Activated CD4-positive, alpha-beta T cell treated with anti-CD3 and anti-CD28 coated beads, Interleukin-2, amount 50 U/mL, for 1 hour (primary cell): ENCODE data around the gene ZBED2.
"Not testable (repeated sequence)": the region's sequence is repeated elsewhere in the genome, so short reads cannot be mapped to it uniquely, and the experiment has no call there.

ENCODE experiments used
- DNase-seq: peaks from one replicate; pipeline ENCODE4 v3.0.0-alpha.2; 2020

ZBED2 gene

DNA sequence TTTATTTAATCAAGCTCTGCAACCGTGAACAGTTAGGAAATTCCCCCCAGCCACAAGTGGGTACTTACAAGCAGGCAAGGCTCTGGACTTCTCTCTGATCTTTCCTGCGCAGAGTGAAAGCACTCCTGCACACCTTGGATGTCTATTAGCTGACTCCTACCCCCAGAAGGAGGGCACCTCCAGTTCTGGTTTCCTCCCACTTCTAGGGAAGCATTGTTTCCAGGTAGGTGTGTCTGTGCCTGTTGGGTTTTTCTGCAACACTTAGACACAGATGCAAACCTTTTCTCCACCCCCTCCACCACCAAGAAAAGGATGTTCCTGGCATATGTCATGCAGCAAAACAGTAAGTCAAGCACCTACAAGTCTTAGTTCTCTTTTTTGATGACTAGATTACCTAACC, at the start of gene ZBED2:
Gene ZBED2 (minus strand): TSS at position 115 of the 400 bp plus-strand sequence. CDS start 1,145 bp downstream, outside the sequence.
- DNase-seq: no peak

DNA sequence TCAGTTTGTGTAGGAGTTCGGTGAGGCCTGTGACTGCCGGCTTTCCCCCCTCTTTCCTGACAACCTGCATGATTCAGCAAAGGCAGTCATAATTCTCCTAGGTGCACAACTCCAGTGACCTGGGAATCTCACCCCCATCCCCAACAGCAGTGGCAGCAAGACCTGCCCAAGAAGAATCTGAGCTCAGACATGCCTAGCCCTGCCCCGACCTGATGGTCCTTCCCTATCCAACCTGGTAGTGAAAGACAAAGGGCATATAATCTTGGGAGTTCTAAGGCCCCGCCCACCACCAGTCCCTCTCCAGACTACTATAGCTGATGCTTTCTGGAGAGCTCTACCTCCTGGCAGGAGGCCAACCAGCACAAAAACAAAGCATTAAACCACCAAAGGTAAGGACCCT, 44.2 kb upstream of the ZBED2 start:
- no peak for DNase-seq

GRCh38 chr3:111636366-111636885, 41.3 kb upstream of the ZBED2 start:
- no peak for DNase-seq

DNA sequence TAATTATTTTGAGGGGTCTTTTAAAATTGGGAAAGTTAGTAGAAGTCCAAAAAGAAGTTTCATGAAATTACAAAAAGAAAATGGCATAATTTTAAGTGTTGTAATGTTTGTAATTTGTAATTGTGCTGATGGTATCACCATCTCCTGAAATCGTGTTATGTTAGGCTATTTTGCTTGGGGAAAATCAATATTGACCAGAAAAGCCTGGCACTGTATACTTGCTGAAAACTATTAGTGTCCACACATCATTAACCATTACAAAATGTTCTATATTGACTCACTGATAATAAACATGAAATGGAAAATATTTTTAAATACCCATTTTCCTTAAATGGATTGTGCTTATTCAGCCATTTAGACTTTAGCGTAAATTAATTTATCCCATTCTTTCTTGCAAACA, 40.3 kb upstream of the ZBED2 start:
- no peak for DNase-seq

GRCh38 chr3:111630638-111631037, 35.5 kb upstream of the ZBED2 start:
- not testable (repeated sequence) for DNase-seq

- DNase-seq: not testable (repeated sequence)
Measured at GRCh38 chr3:111629018-111629417, 33.9 kb upstream of the ZBED2 start.

GRCh38 chr3:111627092-111627491, 31.9 kb upstream of the ZBED2 start:
- no peak for DNase-seq

- DNase-seq: no peak
Measured at GRCh38 chr3:111621535-111621934, 26.4 kb upstream of the ZBED2 start.

GRCh38 chr3:111619833-111620232, 24.7 kb upstream of the ZBED2 start:
- no peak for DNase-seq

- DNase-seq: no peak
Measured at GRCh38 chr3:111618945-111619344, 23.8 kb upstream of the ZBED2 start.

- DNase-seq: no peak
Measured at GRCh38 chr3:111617912-111618601, 22.9 kb upstream of the ZBED2 start.

GRCh38 chr3:111617406-111617805, 22.3 kb upstream of the ZBED2 start:
- DNase-seq: no peak

- peak; percentile 46 for DNase-seq
Measured at GRCh38 chr3:111616417-111617105, 21.4 kb upstream of the ZBED2 start.

- no peak for DNase-seq
Measured at GRCh38 chr3:111615880-111616279, 20.7 kb upstream of the ZBED2 start.

- DNase-seq: no peak
Measured at GRCh38 chr3:111613294-111613693, 18.1 kb upstream of the ZBED2 start.

GRCh38 chr3:111610612-111611054, 15.5 kb upstream of the ZBED2 start:
- DNase-seq: peak; percentile 33

- no peak for DNase-seq
Measured at GRCh38 chr3:111610189-111610588, 15.0 kb upstream of the ZBED2 start.

DNA sequence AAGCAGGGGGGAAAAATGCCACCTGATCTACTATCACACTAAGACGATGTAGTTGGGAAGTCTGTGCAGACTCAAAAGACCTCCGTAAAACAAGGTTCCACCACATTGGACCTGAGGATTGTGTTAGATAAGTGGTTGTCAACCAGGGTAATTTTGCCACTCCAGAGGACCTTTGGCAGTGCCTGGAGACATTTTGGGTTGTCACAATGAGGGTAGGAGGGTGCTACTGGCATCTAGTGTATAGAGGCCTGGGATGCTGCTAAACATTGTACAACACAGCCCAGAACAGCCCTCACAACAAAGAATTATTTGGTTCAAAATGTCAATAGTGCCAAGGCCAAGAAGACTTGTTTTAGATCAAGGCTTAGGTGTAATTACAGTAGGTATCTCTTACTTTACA, 14.6 kb upstream of the ZBED2 start:
- no peak for DNase-seq

- DNase-seq: no peak
Measured at GRCh38 chr3:111608383-111608782, 13.2 kb upstream of the ZBED2 start.

GRCh38 chr3:111607240-111607920, 12.2 kb upstream of the ZBED2 start:
- DNase-seq: no peak

- no peak for DNase-seq
Measured at GRCh38 chr3:111605493-111605892, 10.3 kb upstream of the ZBED2 start.

- DNase-seq: no peak
Measured at GRCh38 chr3:111605018-111605417, 9.9 kb upstream of the ZBED2 start.

DNA sequence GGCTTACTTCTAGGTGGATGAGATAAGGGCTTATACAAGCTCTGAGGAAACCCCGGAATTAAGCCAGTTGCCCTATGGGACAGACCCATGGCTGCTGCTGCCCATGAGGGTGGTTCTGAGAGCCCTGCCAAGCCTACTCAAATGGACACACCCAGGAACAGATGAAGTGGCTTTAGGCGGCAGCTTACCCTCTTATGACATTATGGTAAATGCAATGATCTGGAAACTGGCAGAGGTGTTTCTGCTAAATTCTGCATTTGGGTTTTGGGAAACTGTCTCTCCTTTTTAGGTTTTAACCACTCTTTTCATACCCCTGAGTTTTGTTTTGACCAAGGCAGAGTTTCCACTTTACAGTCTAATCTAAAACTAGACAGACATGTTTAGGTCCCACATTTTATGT, 9.0 kb upstream of the ZBED2 start:
- no peak for DNase-seq

- no peak for DNase-seq
Measured at GRCh38 chr3:111603679-111604078, 8.5 kb upstream of the ZBED2 start.
